T47D (cell line): Measurements from ENCODE around the gene PAPPA.

Experiments
- DNase-seq, 2 experiments: peaks; one replicate each; pipeline versions ENCODE4 v3.0.0 to v3.0.0-alpha.2; 2011 to 2012; ENCODE audit warnings: low read depth in 1 of 2, low spot score in 1 of 2
- JUND ChIP-seq: IDR thresholded peaks from 2 replicates; pipeline ENCODE4 v1.6.1; 2012; ENCODE audit warnings: low read depth
- in situ Hi-C: cut with HindIII; loops from 2 replicates; pipeline ENCODE4 v1.10.0; 2016; ENCODE audit warnings: low sequenced_read_pairs, low pct_unique_long_range_greater_than_20kb

PAPPA gene

GRCh38 chr9:116332090-116332489 is 178.5 kb downstream of the PAPPA start:
- in situ Hi-C loops = no loop called here

GRCh38 chr9:116333254-116333653 is 179.7 kb downstream of the PAPPA start:
- no peak for DNase-seq
- TF ChIP-seq JUND = no peak
- in situ Hi-C loops = no loop called here

More at GRCh38 chr9:116332090-116332489, 178.5 kb downstream of the PAPPA start:
- DNase-seq = no peak
- TF ChIP-seq JUND = no peak

GRCh38 chr9:116334546-116335150 is 181.1 kb downstream of the PAPPA start:
- TF ChIP-seq JUND = no peak
- in situ Hi-C loops = no loop called here
- DNase-seq = no peak

- no peak for DNase-seq
- in situ Hi-C loops = no loop called here
- no peak for TF ChIP-seq JUND
Measured at GRCh38 chr9:116335392-116335791, 181.8 kb downstream of the PAPPA start.

- DNase-seq = no peak
- no peak for TF ChIP-seq JUND
- in situ Hi-C loops = no loop called here
Measured at GRCh38 chr9:116336133-116336862, 182.7 kb downstream of the PAPPA start.

- in situ Hi-C loops = no loop called here
- no peak for DNase-seq
- TF ChIP-seq JUND = no peak
Measured at GRCh38 chr9:116337015-116337414, 183.4 kb downstream of the PAPPA start.

GRCh38 chr9:116340270-116340669 is 186.7 kb downstream of the PAPPA start:
- in situ Hi-C loops = no loop called here
- no peak for DNase-seq
- TF ChIP-seq JUND = no peak

- DNase-seq = no peak
- no peak for TF ChIP-seq JUND
- in situ Hi-C loops = no loop called here
Measured at GRCh38 chr9:116342061-116342460, 188.5 kb downstream of the PAPPA start.

GRCh38 chr9:116342941-116343340 is 189.3 kb downstream of the PAPPA start:
- in situ Hi-C loops = no loop called here
- no peak for TF ChIP-seq JUND
- no peak for DNase-seq

- TF ChIP-seq JUND = no peak
- in situ Hi-C loops = no loop called here
- no peak for DNase-seq
Measured at GRCh38 chr9:116344416-116344815, 190.8 kb downstream of the PAPPA start.

GRCh38 chr9:116345393-116345792 is 191.8 kb downstream of the PAPPA start:
- no peak for DNase-seq
- in situ Hi-C loops = no loop called here
- no peak for TF ChIP-seq JUND

GRCh38 chr9:116345817-116346216 is 192.2 kb downstream of the PAPPA start:
- TF ChIP-seq JUND = no peak
- in situ Hi-C loops = no loop called here

GRCh38 chr9:116349684-116350083 is 196.1 kb downstream of the PAPPA start:
- DNase-seq = no peak
- TF ChIP-seq JUND = no peak
- in situ Hi-C loops = no loop called here

More at GRCh38 chr9:116345817-116346216, 192.2 kb downstream of the PAPPA start:
- no peak for DNase-seq
